Mucosa of descending colon (tissue), 3 donors: ENCODE measurements around the gene POU2F1. TPM values are rescaled to one million over a fixed set of nuclear protein-coding genes. Genes with fewer than 3 reads are reported as not detected.
"Not testable (repeated sequence)": the region's sequence is repeated elsewhere in the genome, so short reads cannot be mapped to it uniquely, and the experiment has no call there.

Experiments
- ATAC-seq: fragments of 200-7000 bp; cut with Tn5 transposase; one replicate; pipeline ENCODE4 v1.9.1; 2020; ENCODE audit warnings: mild to moderate bottlenecking, moderate library complexity
- DNase-seq, 3 donors: peaks; one replicate each; pipeline ENCODE4 v3.0.0-alpha.2; 2020
- H3K36me3 ChIP-seq: fragments of 200-600 bp; one replicate; pipeline ENCODE4 v1.8.0; 2021; ENCODE audit warnings: low read depth, mild to moderate bottlenecking
- H3K4me1 ChIP-seq: fragments of 200-600 bp; one replicate; pipeline ENCODE4 v1.8.0; 2021; ENCODE audit warnings: low read depth, mild to moderate bottlenecking
- H3K4me3 ChIP-seq: fragments of 200-600 bp; one replicate; pipeline ENCODE4 v1.8.0; 2021; ENCODE audit warnings: mild to moderate bottlenecking
- H3K9me3 ChIP-seq: fragments of 200-600 bp; one replicate; pipeline ENCODE4 v1.8.0; 2021; ENCODE audit warnings: mild to moderate bottlenecking
- intact Hi-C, 2 donors: fragments of 100-400 bp; cut with DNase I in 1 of 2; cut with micrococcal nuclease in 1 of 2; formaldehyde crosslinking; loops; one replicate each; pipeline versions ENCODE4 v1.11.0 to v1.11.1; 2022; cut with DNase I, micrococcal nuclease
- total RNA-seq, 3 donors: library from RNA; stranded (reverse); fragmentation: NEBNext Ultra II Directional in 2 of 3; extraction: Animal tissue kit (Norgen Biotek cat#: 25700) in 2 of 3; gene quantifications; one replicate each; pipeline versions ENCODE4 v1.2.1 to v1.2.4, GENCODE V29; 2021 to 2023
- TF ChIP-seq, protein P1 (sequence below): fragments of 200-600 bp; IDR thresholded peaks from one replicate; pipeline ENCODE4 v1.8.0; 2022; ENCODE audit warnings: antibody characterized with exemption, mild to moderate bottlenecking
- donor health status: DM: no; HTN: no; CAD: no; lungs with moderate emphysema.
- donor health status: DM: no; HTN: no; CAD: no.
- donor health status: DM: no; HTN: yes; CAD: no.

The POU2F1 gene
- total RNA-seq, 3 donors from 2014 or later, result 16.9 to 18.5 (median 18.0) TPM

- Histone ChIP-seq H3K9me3 (no peaks in the 10 kb centered on the region), H3K4me1 (peaks cover 18% of the 10 kb centered on the region)
- ATAC-seq, result peak; percentile 44
These were observed 1.3 kb downstream of the POU2F1 start for GRCh38 chr1:167221738-167222610.

DNA sequence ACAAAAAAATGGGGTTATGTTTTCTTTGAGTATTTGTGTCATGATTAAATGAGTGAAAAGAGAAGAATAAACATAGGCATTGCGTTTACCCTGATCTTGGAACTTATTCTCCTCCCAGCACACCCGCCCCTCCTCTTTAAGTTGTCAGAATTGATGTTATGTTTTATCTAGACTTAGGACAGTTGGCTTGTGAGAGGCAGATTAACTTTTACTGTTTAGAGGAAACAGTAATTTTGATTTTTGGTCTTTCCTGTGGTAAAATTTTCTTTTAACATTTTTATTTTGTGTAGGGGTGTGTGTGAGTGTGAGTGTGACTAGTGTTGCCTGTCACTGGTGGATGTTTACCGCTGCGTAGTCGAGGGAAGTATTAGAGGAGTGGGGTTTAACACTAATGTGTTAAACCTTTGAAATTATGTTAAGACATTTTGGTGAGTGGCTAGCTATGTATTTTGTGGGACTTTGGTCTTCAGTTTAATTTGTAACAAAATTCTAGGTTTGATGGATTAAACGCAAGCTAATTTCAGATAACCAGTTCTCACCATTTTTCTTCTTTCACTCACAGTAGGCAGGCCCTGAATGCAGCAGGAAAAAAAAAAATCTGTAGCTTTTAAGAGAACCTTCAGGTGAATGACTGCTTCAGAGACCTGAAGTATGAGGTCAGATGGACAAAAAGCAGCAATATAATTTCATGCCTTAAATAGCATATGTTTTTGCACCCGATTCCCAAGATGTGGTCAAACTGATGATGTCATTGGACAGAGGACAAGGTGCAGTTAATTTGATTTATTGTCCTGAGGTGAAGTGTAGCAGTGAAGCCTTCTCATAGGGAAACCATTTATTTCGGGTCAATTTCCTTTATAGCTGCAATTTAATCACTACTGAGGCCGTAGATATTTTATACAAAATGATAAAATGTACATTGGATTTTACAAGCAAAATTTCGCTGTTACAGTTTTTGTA is 2.7 kb downstream of the POU2F1 start:
- Histone ChIP-seq H3K36me3 (no peaks in the 10 kb centered on the region), H3K4me3 (no peak overlapping the region), H3K4me1 (peaks cover 28% of the 10 kb centered on the region), H3K9me3 (no peaks in the 10 kb centered on the region)
- TF ChIP-seq, protein P1, sequence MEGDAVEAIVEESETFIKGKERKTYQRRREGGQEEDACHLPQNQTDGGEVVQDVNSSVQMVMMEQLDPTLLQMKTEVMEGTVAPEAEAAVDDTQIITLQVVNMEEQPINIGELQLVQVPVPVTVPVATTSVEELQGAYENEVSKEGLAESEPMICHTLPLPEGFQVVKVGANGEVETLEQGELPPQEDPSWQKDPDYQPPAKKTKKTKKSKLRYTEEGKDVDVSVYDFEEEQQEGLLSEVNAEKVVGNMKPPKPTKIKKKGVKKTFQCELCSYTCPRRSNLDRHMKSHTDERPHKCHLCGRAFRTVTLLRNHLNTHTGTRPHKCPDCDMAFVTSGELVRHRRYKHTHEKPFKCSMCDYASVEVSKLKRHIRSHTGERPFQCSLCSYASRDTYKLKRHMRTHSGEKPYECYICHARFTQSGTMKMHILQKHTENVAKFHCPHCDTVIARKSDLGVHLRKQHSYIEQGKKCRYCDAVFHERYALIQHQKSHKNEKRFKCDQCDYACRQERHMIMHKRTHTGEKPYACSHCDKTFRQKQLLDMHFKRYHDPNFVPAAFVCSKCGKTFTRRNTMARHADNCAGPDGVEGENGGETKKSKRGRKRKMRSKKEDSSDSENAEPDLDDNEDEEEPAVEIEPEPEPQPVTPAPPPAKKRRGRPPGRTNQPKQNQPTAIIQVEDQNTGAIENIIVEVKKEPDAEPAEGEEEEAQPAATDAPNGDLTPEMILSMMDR, result no peak
- ATAC-seq (no peak), DNase-seq (no peak)
- intact Hi-C loops, result no loop called here

More at GRCh38 chr1:167221738-167222610, 1.3 kb downstream of the POU2F1 start:
- DNase-seq, result peak; percentile 81 to 85 (median 84)
- intact Hi-C loops, result no loop called here
- peak overlapping the region; percentile 67 for H3K4me3 ChIP-seq
- TF ChIP-seq, protein P1, result no peak
- H3K36me3 ChIP-seq, result no peaks in the 10 kb centered on the region

GRCh38 chr1:167224734-167225235 is 4.1 kb downstream of the POU2F1 start:
- H3K4me3 ChIP-seq, H3K9me3 ChIP-seq, DNase-seq, intact Hi-C loops, ATAC-seq, H3K36me3 ChIP-seq: not testable (repeated sequence)
- peaks cover 24% of the 10 kb centered on the region for H3K4me1 ChIP-seq

DNA sequence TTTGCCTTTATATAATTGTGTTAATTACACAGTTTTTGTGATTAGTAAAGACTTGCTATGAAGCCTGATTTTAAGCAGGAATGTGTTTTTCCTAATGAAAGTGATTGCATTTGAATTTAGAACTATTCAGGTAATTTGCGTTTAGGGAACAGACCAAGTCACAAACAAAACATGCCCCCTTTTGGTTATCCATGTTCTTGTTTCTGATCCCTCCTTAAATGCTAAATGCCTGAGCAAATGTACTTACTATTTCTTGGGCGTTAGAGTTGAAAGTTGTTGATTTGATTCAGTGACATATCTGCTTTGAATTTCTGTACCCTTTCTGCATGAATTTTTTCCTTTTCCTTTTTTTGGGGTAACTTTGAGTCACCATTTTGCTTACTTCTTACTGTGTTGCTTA is 5.2 kb downstream of the POU2F1 start:
- TF ChIP-seq, protein P1, result no peak

DNA sequence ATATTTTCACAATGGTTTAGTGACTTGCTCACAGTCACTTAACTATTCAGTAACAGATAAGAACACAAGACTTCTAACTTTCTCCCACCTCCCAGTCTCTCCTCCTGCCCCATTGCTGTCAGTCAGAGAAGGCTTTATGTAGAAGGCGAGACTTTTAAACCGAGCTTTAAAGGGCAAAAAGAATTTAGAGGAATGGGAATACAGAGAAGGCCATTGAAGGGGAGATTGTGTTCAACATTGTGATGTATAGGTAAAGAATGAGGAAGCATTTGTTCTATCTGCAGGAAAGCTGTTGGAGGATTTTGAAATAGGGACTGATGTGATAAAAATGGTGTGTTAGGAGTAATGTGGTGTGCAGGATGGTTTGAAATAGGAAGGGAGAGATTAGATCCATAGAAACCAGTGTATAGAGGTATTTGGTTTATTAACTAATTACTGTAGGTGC is 7.3 kb downstream of the POU2F1 start:
- Histone ChIP-seq H3K4me3 (no peak overlapping the region), H3K9me3 (no peaks in the 10 kb centered on the region), H3K4me1 (peaks cover 19% of the 10 kb centered on the region), H3K36me3 (no peaks in the 10 kb centered on the region)
- ATAC-seq (peak; percentile 65), DNase-seq (no peak)
- intact Hi-C loops, result no loop called here
- TF ChIP-seq, protein P1, result no peak

More for the DNA sequence above, 5.2 kb downstream of the POU2F1 start:
- peaks cover 24% of the 10 kb centered on the region for H3K4me1 ChIP-seq
- intact Hi-C loops, result no loop called here
- no peak overlapping the region for H3K4me3 ChIP-seq
- ATAC-seq (no peak), DNase-seq (no peak)
- H3K9me3 ChIP-seq, result no peaks in the 10 kb centered on the region
- H3K36me3 ChIP-seq, result no peaks in the 10 kb centered on the region
